H9 (cell line): ENCODE measurements around the gene NR5A1. TPM values are rescaled to one million over a fixed set of nuclear protein-coding genes. Genes with fewer than 3 reads are reported as not detected.
A peak's percentile ranks its signal among the peaks of the same experiment; 100 is the strongest.

Source experiments
- DNase-seq: peaks from one replicate; pipeline ENCODE4 v3.0.0-alpha.2; 2017
- H2AFZ ChIP-seq: one replicate; pipeline ENCODE4 v1.6.1; 2013; ENCODE audit warnings: mild to moderate bottlenecking, low read length, control low read depth, moderate library complexity
- H2AK5ac ChIP-seq: 2 replicates; pipeline ENCODE4 v1.6.1; 2013; ENCODE audit warnings: low read length, control low read depth, mixed read lengths; ENCODE audit not compliant: insufficient read length
- H2BK120ac ChIP-seq: one replicate; pipeline ENCODE4 v1.6.1; 2013; ENCODE audit warnings: low read depth, mild to moderate bottlenecking, low read length, control low read depth, inconsistent platforms; ENCODE audit not compliant: poor library complexity, severe bottlenecking
- H2BK12ac ChIP-seq: 2 replicates; pipeline ENCODE4 v1.6.1; 2013; ENCODE audit warnings: low read length, control low read depth, mixed read lengths, low read depth; ENCODE audit not compliant: insufficient read length
- H2BK15ac ChIP-seq: 2 replicates; pipeline ENCODE4 v1.6.1; 2013; ENCODE audit warnings: low read depth, low read length, control low read depth
- H2BK20ac ChIP-seq: one replicate; pipeline ENCODE4 v1.6.1; 2013; ENCODE audit warnings: low read depth, mild to moderate bottlenecking, low read length, control low read depth, inconsistent platforms; ENCODE audit not compliant: poor library complexity, severe bottlenecking
- H2BK5ac ChIP-seq: 2 replicates; pipeline ENCODE4 v1.6.1; 2013; ENCODE audit warnings: low read length, control low read depth, mixed read lengths; ENCODE audit not compliant: insufficient read length
- H3K14ac ChIP-seq: 2 replicates; pipeline ENCODE4 v1.6.1; 2013; ENCODE audit warnings: low read length, control low read depth; ENCODE audit not compliant: insufficient read depth
- H3K18ac ChIP-seq: 2 replicates; pipeline ENCODE4 v1.6.1; 2013; ENCODE audit warnings: low read depth, mild to moderate bottlenecking, mixed read lengths, low read length, control low read depth; ENCODE audit not compliant: insufficient read length
- H3K23ac ChIP-seq: 2 replicates; pipeline ENCODE4 v1.6.1; 2013; ENCODE audit warnings: low read length, control low read depth, mixed read lengths, low read depth; ENCODE audit not compliant: insufficient read length
- H3K23me2 ChIP-seq: 2 replicates; pipeline ENCODE4 v1.6.1; 2013; ENCODE audit warnings: low read depth, mild to moderate bottlenecking, mixed read lengths, low read length, control low read depth; ENCODE audit not compliant: insufficient read length, poor library complexity, severe bottlenecking
- H3K27ac ChIP-seq: 2 replicates; pipeline ENCODE4 v1.5.1; 2013; ENCODE audit warnings: low read length, control low read depth, mixed read lengths, low read depth; ENCODE audit not compliant: insufficient read length
- H3K27me3 ChIP-seq: 2 replicates; pipeline ENCODE4 v1.6.1; 2013; ENCODE audit warnings: low read length, control low read depth, inconsistent platforms; ENCODE audit not compliant: insufficient read depth
- H3K4ac ChIP-seq: 2 replicates; pipeline ENCODE4 v1.6.1; 2013; ENCODE audit warnings: low read depth, mild to moderate bottlenecking, control low read depth, inconsistent platforms, low read length, moderate library complexity
- H3K4me1 ChIP-seq: 2 replicates; pipeline ENCODE4 v1.6.1; 2013; ENCODE audit warnings: low read length, control low read depth, inconsistent platforms; ENCODE audit not compliant: insufficient read depth
- H3K4me2 ChIP-seq: 2 replicates; pipeline ENCODE4 v1.6.1; 2013; ENCODE audit warnings: low read length, control low read depth, mixed read lengths; ENCODE audit not compliant: insufficient read length, insufficient read depth
- H3K56ac ChIP-seq: 2 replicates; pipeline ENCODE4 v1.6.1; 2013; ENCODE audit warnings: low read depth, mild to moderate bottlenecking, mixed read lengths, low read length, control low read depth; ENCODE audit not compliant: insufficient read length
- H3K79me1 ChIP-seq: 2 replicates; pipeline ENCODE4 v1.6.1; 2013; ENCODE audit warnings: low read depth, mild to moderate bottlenecking, moderate library complexity, low read length, control low read depth, inconsistent platforms; ENCODE audit not compliant: insufficient read depth, poor library complexity, severe bottlenecking
- H3K79me2 ChIP-seq: 2 replicates; pipeline ENCODE4 v1.6.1; 2013; ENCODE audit warnings: low read length, control low read depth, inconsistent platforms; ENCODE audit not compliant: insufficient read depth
- H3K9ac ChIP-seq: 2 replicates; pipeline ENCODE4 v1.6.1; 2013; ENCODE audit warnings: low read length, control low read depth, mixed read lengths; ENCODE audit not compliant: insufficient read length; ENCODE audit errors: extremely low read depth
- H3K9me3 ChIP-seq: one replicate; pipeline ENCODE4 v1.6.1; 2013; ENCODE audit warnings: low read depth, low read length, inconsistent platforms; ENCODE audit not compliant: control insufficient read depth
- H3T11ph ChIP-seq: one replicate; pipeline ENCODE4 v1.6.1; 2013; ENCODE audit warnings: mild to moderate bottlenecking, low read length, control low read depth, inconsistent platforms
- H4K20me1 ChIP-seq: one replicate; pipeline ENCODE4 v1.6.1; 2013; ENCODE audit not compliant: control insufficient read depth, insufficient read length, insufficient read depth
- H4K5ac ChIP-seq: 2 replicates; pipeline ENCODE4 v1.6.1; 2013; ENCODE audit warnings: low read depth, mild to moderate bottlenecking, mixed read lengths, low read length, control low read depth; ENCODE audit not compliant: insufficient read length
- H4K8ac ChIP-seq: replicated peaks from 2 replicates; pipeline ENCODE4 v1.6.1; 2013; ENCODE audit warnings: low read length, control low read depth, mixed read lengths, low read depth; ENCODE audit not compliant: insufficient read length
- H4K91ac ChIP-seq: 2 replicates; pipeline ENCODE4 v1.6.1; 2013; ENCODE audit warnings: low read depth, mild to moderate bottlenecking, moderate library complexity, mixed read lengths, low read length, control low read depth; ENCODE audit not compliant: insufficient read length
- H3K27ac Mint-ChIP-seq, 3 experiments: 2 replicates in 2 of 3; 3 replicates in 1 of 3; pipeline ENCODE4 v1.8.0; 2020 to 2021; ENCODE audit warnings: mixed read lengths in 3 of 3, mild to moderate bottlenecking in 1 of 3, moderate library complexity in 1 of 3
- H3K27me3 Mint-ChIP-seq: 2 replicates; pipeline ENCODE4 v1.8.0; 2021; ENCODE audit warnings: low read depth, mild to moderate bottlenecking, moderate library complexity, mixed read lengths
- H3K36me3 Mint-ChIP-seq, 3 experiments: 2 replicates in 2 of 3; 3 replicates in 1 of 3; pipeline ENCODE4 v1.8.0; 2020 to 2021; ENCODE audit warnings: low read depth in 3 of 3, mixed read lengths in 3 of 3; ENCODE audit not compliant: insufficient read depth in 1 of 3
- H3K4me1 Mint-ChIP-seq, 2 experiments: 2 replicates each; pipeline ENCODE4 v1.8.0; 2020; ENCODE audit warnings: mixed read lengths in 2 of 2
- H3K4me3 Mint-ChIP-seq, 2 experiments: 2 replicates in 1 of 2; 3 replicates in 1 of 2; pipeline ENCODE4 v1.8.0; 2020 to 2021; ENCODE audit warnings: mild to moderate bottlenecking in 2 of 2, mixed read lengths in 2 of 2, moderate library complexity in 1 of 2
- H3K9me3 Mint-ChIP-seq, 2 experiments: 2 replicates in 1 of 2; 3 replicates in 1 of 2; pipeline ENCODE4 v1.8.0; 2020; ENCODE audit warnings: mild to moderate bottlenecking in 2 of 2, mixed read lengths in 2 of 2, moderate library complexity in 1 of 2
- CTCF ChIP-seq: fragments of 200-600 bp; sonication (generic); conservative IDR thresholded peaks from 3 replicates; pipeline ENCODE4 v1.8.0; 2021; ENCODE audit warnings: antibody characterized with exemption, mild to moderate bottlenecking
- WGBS: extraction: QIAGEN DNeasy Blood & Tissue Kit; methylation state at CpG from one replicate; pipeline ENCODE4 v1.1.7; 2013; ENCODE audit warnings: missing lambda C conversion rate, low lambda C conversion rate, mixed read lengths; ENCODE audit not compliant: insufficient read length; ENCODE audit errors: extremely low coverage; 5-methylcytosine and 5-hydroxymethylcytosine counted together
- total RNA-seq: library from RNA; stranded (reverse); gene quantifications from 2 replicates; pipeline ENCODE4 v1.2.1, GENCODE V29; 2021

NR5A1 gene
- total RNA-seq, 1 experiment from 2014 or later = 0.37 TPM

DNA sequence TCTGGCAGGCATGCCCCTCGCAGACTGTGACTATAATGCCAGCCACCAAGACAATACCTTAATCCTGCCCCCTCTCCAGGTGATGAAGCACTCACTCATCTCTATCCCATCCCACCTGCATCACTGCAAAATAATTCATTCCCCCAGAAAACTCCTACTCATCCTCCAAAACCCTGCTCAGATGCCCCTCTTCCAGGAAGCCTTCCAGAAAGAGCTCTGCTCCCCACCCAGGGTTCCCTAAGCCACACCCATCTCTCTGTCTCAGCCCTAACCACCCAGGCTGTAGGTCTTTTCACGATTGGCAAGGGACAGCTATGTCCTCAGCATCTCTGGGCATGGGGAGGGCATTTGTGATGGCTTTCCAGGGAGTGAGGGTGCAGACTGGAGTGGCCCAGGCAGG, 17.2 kb downstream of the NR5A1 start:
- H2BK20ac ChIP-seq = no peak overlapping the region
- Mint-ChIP-seq H3K4me3 (no peak overlapping the region), H3K9me3 (no peaks in the 10 kb centered on the region), H3K4me1 (peaks cover 17 to 48% of the 10 kb centered on the region in 2 experiments), H3K27me3 (peaks cover 24% of the 10 kb centered on the region), H3K27ac (0 out of 7 replicates have a peak overlapping the region, but pooled peaks of 1 of the 3 experiments have one; percentile 51), H3K36me3 (no peaks in the 10 kb centered on the region)
- no peak for TF ChIP-seq CTCF
- no peak overlapping the region for H3K27ac ChIP-seq
- no peak overlapping the region for H4K5ac ChIP-seq
- no peak overlapping the region for H4K8ac ChIP-seq
- no peak overlapping the region for H2BK120ac ChIP-seq
- H3K4me1 ChIP-seq = no peaks in the 10 kb centered on the region
- H3K23me2 ChIP-seq = no peaks in the 10 kb centered on the region
- H3K56ac ChIP-seq = no peak overlapping the region
- no peak overlapping the region for H2BK12ac ChIP-seq
- H2BK5ac ChIP-seq = no peak overlapping the region
- H3T11ph ChIP-seq = no peak overlapping the region
- no peak for DNase-seq
- no peak overlapping the region for H2BK15ac ChIP-seq
- H3K79me2 ChIP-seq = no peaks in the 10 kb centered on the region
- no peak overlapping the region for H3K9ac ChIP-seq
- no peaks in the 10 kb centered on the region for H3K9me3 ChIP-seq
- H3K14ac ChIP-seq = no peak overlapping the region
- H2AFZ ChIP-seq = no peak overlapping the region
- no peaks in the 10 kb centered on the region for H3K79me1 ChIP-seq
- H3K18ac ChIP-seq = no peak overlapping the region
- no peak overlapping the region for H3K4ac ChIP-seq
- no peak overlapping the region for H3K23ac ChIP-seq
- no peak overlapping the region for H3K4me2 ChIP-seq
- H2AK5ac ChIP-seq = no peak overlapping the region
- no peaks in the 10 kb centered on the region for H4K20me1 ChIP-seq
- no peaks in the 10 kb centered on the region for H3K27me3 ChIP-seq
- WGBS = no CpG with 5 or more reads among the region's 2 CpGs
- no peak overlapping the region for H4K91ac ChIP-seq
